ENCODE data around the gene PMEPA1.

The PMEPA1 gene

DNA sequence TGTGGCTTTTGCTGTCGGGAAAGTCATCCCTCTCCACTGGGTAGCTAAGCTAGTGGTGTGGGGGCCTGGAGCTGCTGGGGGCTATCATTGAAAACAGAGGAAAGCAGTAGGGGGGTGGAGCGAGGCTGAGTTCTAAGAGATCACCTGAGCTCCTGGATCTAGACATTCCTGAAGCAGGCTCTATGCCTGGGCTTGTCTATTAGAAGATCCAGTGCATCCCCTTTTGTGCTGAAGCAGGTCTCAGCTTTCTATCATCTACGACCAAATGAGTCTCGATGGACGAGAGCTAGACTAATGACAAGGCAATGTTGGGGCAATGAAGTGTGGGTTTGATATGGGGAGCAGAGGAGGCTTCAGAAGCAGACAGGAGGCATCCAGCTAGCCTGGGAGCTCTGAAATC, 108.1 kb downstream of the PMEPA1 start:
- no peak for DNase-seq

- no peak for DNase-seq
Observed at GRCh38 chr20:57601211-57601570, 108.6 kb downstream of the PMEPA1 start.

DNA sequence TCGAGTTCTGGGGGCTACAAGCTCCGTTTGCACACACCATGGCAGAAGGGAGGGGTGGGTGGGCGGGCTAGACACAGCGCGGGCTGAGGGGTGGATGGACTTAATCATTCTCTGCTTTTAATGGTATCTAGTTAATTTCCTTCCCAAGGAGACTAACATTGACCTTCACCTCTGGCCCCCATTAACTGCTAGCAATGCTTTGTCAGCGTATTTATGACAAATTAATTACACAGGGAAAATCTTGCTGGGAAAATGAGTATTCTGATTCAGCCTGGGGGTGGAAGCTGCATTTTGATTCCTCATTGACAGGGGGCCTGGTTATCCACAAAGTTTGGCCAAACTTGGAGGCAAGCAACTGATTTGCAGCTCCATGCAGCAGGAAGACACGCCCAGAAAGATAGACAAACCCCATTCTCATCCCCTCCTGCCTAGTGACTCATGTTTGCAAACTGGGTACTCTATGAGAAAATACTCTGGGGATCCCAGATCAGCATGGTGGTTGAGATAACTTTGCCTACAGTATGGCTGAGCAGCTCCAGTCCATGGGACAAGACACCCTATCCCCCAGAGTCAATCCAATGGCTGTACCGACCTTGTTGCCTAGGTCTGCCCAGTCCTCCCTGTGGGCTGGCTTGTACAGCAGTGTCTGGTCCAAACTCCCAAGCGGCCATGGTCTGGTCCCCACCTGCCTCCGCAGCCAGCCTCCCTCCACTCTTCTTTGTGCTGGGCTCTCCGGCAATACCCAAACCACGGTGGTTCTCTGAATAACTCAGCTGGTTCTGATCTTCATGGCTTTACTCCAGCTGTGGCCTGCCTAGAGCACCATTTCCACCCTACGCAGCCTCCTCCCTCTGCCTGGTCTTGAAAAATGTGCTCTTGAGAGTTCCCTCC, 109.2 kb downstream of the PMEPA1 start:
- no peak for DNase-seq

- DNase-seq, result no peak
Observed at GRCh38 chr20:57598491-57598890, 111.3 kb downstream of the PMEPA1 start.
